IPS-20b (cell line): ENCODE results near the gene GRK5.

Experiments used
- H3K27ac ChIP-seq: one replicate; pipeline ENCODE4 v1.5.1; 2013; ENCODE audit warnings: low read length
- H3K27me3 ChIP-seq: 2 replicates; pipeline ENCODE4 v1.6.1; 2013; ENCODE audit warnings: mild to moderate bottlenecking, low read length, inconsistent platforms; ENCODE audit not compliant: insufficient read depth
- H3K36me3 ChIP-seq: 2 replicates; pipeline ENCODE4 v1.6.1; 2013; ENCODE audit warnings: low read depth, mild to moderate bottlenecking, inconsistent platforms, low read length, moderate library complexity; ENCODE audit not compliant: insufficient read depth
- H3K4me1 ChIP-seq: 2 replicates; pipeline ENCODE4 v1.6.1; 2013; ENCODE audit warnings: mild to moderate bottlenecking, control low read depth, inconsistent platforms, low read length, moderate library complexity; ENCODE audit not compliant: insufficient read depth
- H3K4me3 ChIP-seq: 2 replicates; pipeline ENCODE4 v1.5.1; 2013; ENCODE audit warnings: mild to moderate bottlenecking, low read length, inconsistent platforms
- H3K9ac ChIP-seq: 2 replicates; pipeline ENCODE4 v1.6.1; 2013; ENCODE audit warnings: low read depth, mild to moderate bottlenecking, inconsistent platforms, low read length, moderate library complexity
- H3K9me3 ChIP-seq: 2 replicates; pipeline ENCODE4 v1.6.1; 2013; ENCODE audit warnings: mild to moderate bottlenecking, low read depth, low read length, inconsistent platforms; ENCODE audit not compliant: insufficient read depth

GRK5 gene

GRCh38 chr10:119281581-119282071 is 74.3 kb downstream of the GRK5 start:
- H3K36me3 ChIP-seq: no peaks in the 10 kb centered on the region
- no peak overlapping the region for H3K4me3 ChIP-seq
- no peak overlapping the region for H3K9ac ChIP-seq
- no peaks in the 10 kb centered on the region for H3K27me3 ChIP-seq
- no peaks in the 10 kb centered on the region for H3K9me3 ChIP-seq
- no peak overlapping the region for H3K27ac ChIP-seq
- H3K4me1 ChIP-seq: no peaks in the 10 kb centered on the region

GRCh38 chr10:119282446-119282845 is 75.1 kb downstream of the GRK5 start:
- H3K27ac ChIP-seq: no peak overlapping the region
- H3K9me3 ChIP-seq: no peaks in the 10 kb centered on the region
- no peaks in the 10 kb centered on the region for H3K4me1 ChIP-seq
- no peaks in the 10 kb centered on the region for H3K36me3 ChIP-seq
- no peak overlapping the region for H3K4me3 ChIP-seq
- H3K9ac ChIP-seq: no peak overlapping the region
- H3K27me3 ChIP-seq: no peaks in the 10 kb centered on the region

GRCh38 chr10:119283387-119283786 is 76.0 kb downstream of the GRK5 start:
- Histone ChIP-seq H3K27ac (no peak overlapping the region), H3K4me1 (no peaks in the 10 kb centered on the region), H3K4me3 (no peak overlapping the region), H3K27me3 (no peaks in the 10 kb centered on the region), H3K36me3 (no peaks in the 10 kb centered on the region), H3K9ac (no peak overlapping the region), H3K9me3 (no peaks in the 10 kb centered on the region)

GRCh38 chr10:119283818-119284217 is 76.4 kb downstream of the GRK5 start:
- H3K4me1 ChIP-seq: no peaks in the 10 kb centered on the region
- no peak overlapping the region for H3K27ac ChIP-seq
- no peaks in the 10 kb centered on the region for H3K27me3 ChIP-seq
- no peaks in the 10 kb centered on the region for H3K36me3 ChIP-seq
- no peak overlapping the region for H3K4me3 ChIP-seq
- no peaks in the 10 kb centered on the region for H3K9me3 ChIP-seq
- no peak overlapping the region for H3K9ac ChIP-seq

GRCh38 chr10:119284679-119285096 is 77.3 kb downstream of the GRK5 start:
- no peak overlapping the region for H3K4me3 ChIP-seq
- no peaks in the 10 kb centered on the region for H3K27me3 ChIP-seq
- H3K4me1 ChIP-seq: no peaks in the 10 kb centered on the region
- no peaks in the 10 kb centered on the region for H3K9me3 ChIP-seq
- H3K9ac ChIP-seq: no peak overlapping the region
- H3K27ac ChIP-seq: no peak overlapping the region
- H3K36me3 ChIP-seq: no peaks in the 10 kb centered on the region

GRCh38 chr10:119285495-119286267 is 78.3 kb downstream of the GRK5 start:
- no peaks in the 10 kb centered on the region for H3K36me3 ChIP-seq
- no peak overlapping the region for H3K4me3 ChIP-seq
- H3K9me3 ChIP-seq: no peaks in the 10 kb centered on the region
- H3K27me3 ChIP-seq: no peaks in the 10 kb centered on the region
- no peaks in the 10 kb centered on the region for H3K4me1 ChIP-seq
- H3K9ac ChIP-seq: no peak overlapping the region
- H3K27ac ChIP-seq: no peak overlapping the region

GRCh38 chr10:119286516-119286915 is 79.1 kb downstream of the GRK5 start:
- Histone ChIP-seq H3K9me3 (no peaks in the 10 kb centered on the region), H3K27me3 (no peaks in the 10 kb centered on the region), H3K9ac (no peak overlapping the region), H3K27ac (no peak overlapping the region), H3K4me3 (no peak overlapping the region), H3K36me3 (no peaks in the 10 kb centered on the region), H3K4me1 (no peaks in the 10 kb centered on the region)

GRCh38 chr10:119286983-119287633 is 79.7 kb downstream of the GRK5 start:
- no peaks in the 10 kb centered on the region for H3K9me3 ChIP-seq
- H3K27me3 ChIP-seq: no peaks in the 10 kb centered on the region
- no peak overlapping the region for H3K4me3 ChIP-seq
- H3K27ac ChIP-seq: no peak overlapping the region
- H3K36me3 ChIP-seq: no peaks in the 10 kb centered on the region
- H3K4me1 ChIP-seq: no peaks in the 10 kb centered on the region
- no peak overlapping the region for H3K9ac ChIP-seq

- Histone ChIP-seq H3K4me3 (no peak overlapping the region), H3K27me3 (no peaks in the 10 kb centered on the region), H3K4me1 (no peaks in the 10 kb centered on the region), H3K9me3 (no peaks in the 10 kb centered on the region), H3K27ac (no peak overlapping the region), H3K9ac (no peak overlapping the region), H3K36me3 (no peaks in the 10 kb centered on the region)
These were observed 81.2 kb downstream of the GRK5 start for GRCh38 chr10:119288574-119289001.

- Histone ChIP-seq H3K4me1 (no peaks in the 10 kb centered on the region), H3K9ac (no peak overlapping the region), H3K27me3 (no peaks in the 10 kb centered on the region), H3K36me3 (no peaks in the 10 kb centered on the region), H3K4me3 (no peak overlapping the region), H3K9me3 (no peaks in the 10 kb centered on the region), H3K27ac (no peak overlapping the region)
These were observed 82.0 kb downstream of the GRK5 start for GRCh38 chr10:119289227-119289920.

- Histone ChIP-seq H3K27me3 (no peaks in the 10 kb centered on the region), H3K4me3 (no peak overlapping the region), H3K9me3 (no peaks in the 10 kb centered on the region), H3K9ac (no peak overlapping the region), H3K4me1 (no peaks in the 10 kb centered on the region), H3K27ac (no peak overlapping the region), H3K36me3 (no peaks in the 10 kb centered on the region)
These were observed 83.1 kb downstream of the GRK5 start for GRCh38 chr10:119290301-119291048.
